Osteoblast (primary cell): ENCODE measurements around the gene SMC1A. TPM values are rescaled to one million over a fixed set of nuclear protein-coding genes. Genes with fewer than 3 reads are reported as not detected.

ENCODE experiments used
- DNase-seq: peaks from one replicate; pipeline ENCODE4 v3.0.0; 2011; ENCODE audit warnings: low spot score, mixed read lengths; ENCODE audit not compliant: insufficient read length; ENCODE audit errors: missing footprints
- H2AFZ ChIP-seq: 2 replicates; pipeline ENCODE4 v1.6.0; 2011; ENCODE audit warnings: mild to moderate bottlenecking, low read length
- H3K27ac ChIP-seq: 2 replicates; pipeline ENCODE4 v1.5.1; 2011; ENCODE audit warnings: mild to moderate bottlenecking, low read depth, low read length, moderate library complexity
- H3K27me3 ChIP-seq: 2 replicates; pipeline ENCODE4 v1.6.0; 2012; ENCODE audit warnings: mild to moderate bottlenecking, control low read depth, inconsistent platforms, low read length, moderate library complexity; ENCODE audit not compliant: insufficient read depth
- H3K36me3 ChIP-seq: 2 replicates; pipeline ENCODE4 v1.5.1; 2011; ENCODE audit warnings: mild to moderate bottlenecking, low read length, control low read depth, moderate library complexity; ENCODE audit not compliant: insufficient read depth
- H3K4me1 ChIP-seq: 2 replicates; pipeline ENCODE4 v1.5.1; 2011; ENCODE audit warnings: mild to moderate bottlenecking, low read length, control low read depth, moderate library complexity; ENCODE audit not compliant: insufficient read depth
- H3K4me2 ChIP-seq: 2 replicates; pipeline ENCODE4 v1.6.0; 2011; ENCODE audit warnings: mild to moderate bottlenecking, low read length; ENCODE audit not compliant: insufficient read depth
- H3K4me3 ChIP-seq: fragments of 200-600 bp; sonication (generic); 3 replicates; pipeline ENCODE4 v1.5.1; 2012; ENCODE audit warnings: mild to moderate bottlenecking, low read length, inconsistent platforms; ENCODE audit not compliant: insufficient read depth
- H3K79me2 ChIP-seq: 2 replicates; pipeline ENCODE4 v1.6.0; 2012; ENCODE audit warnings: mild to moderate bottlenecking, low read length, control low read depth, inconsistent platforms; ENCODE audit not compliant: insufficient read depth
- H3K9me3 ChIP-seq: 2 replicates; pipeline ENCODE4 v1.5.1; 2011; ENCODE audit warnings: low read depth, low read length, control low read depth
- H4K20me1 ChIP-seq: 2 replicates; pipeline ENCODE4 v1.6.0; 2012; ENCODE audit warnings: mild to moderate bottlenecking, low read length, control low read depth; ENCODE audit not compliant: insufficient read depth
- CTCF ChIP-seq: IDR thresholded peaks from 2 replicates; pipeline ENCODE4 v1.5.1; 2011; ENCODE audit warnings: mild to moderate bottlenecking, low read depth, low read length, moderate library complexity; ENCODE audit errors: extremely low read depth
- total RNA-seq: library from RNA; depleted of rRNA; stranded (reverse); fragments of >200 nt; gene quantifications from 2 replicates; pipeline ENCODE4 v1.2.3, GENCODE V29; 2012

Gene SMC1A
- total RNA-seq, 1 donor: 14.8 TPM

GRCh38 chrX:53383376-53384076, 38.9 kb downstream of the SMC1A start:
- H3K79me2 ChIP-seq: no peaks in the 10 kb centered on the region
- H3K27ac ChIP-seq: no peak overlapping the region
- H3K4me1 ChIP-seq: no peaks in the 10 kb centered on the region
- no peaks in the 10 kb centered on the region for H3K27me3 ChIP-seq
- no peak overlapping the region for H2AFZ ChIP-seq
- TF ChIP-seq CTCF: no peak
- DNase-seq: no peak
- H3K9me3 ChIP-seq: no peaks in the 10 kb centered on the region
- peaks cover 38% of the 10 kb centered on the region for H3K36me3 ChIP-seq
- H3K4me2 ChIP-seq: no peak overlapping the region
- H4K20me1 ChIP-seq: no peaks in the 10 kb centered on the region
- H3K4me3 ChIP-seq: no peak overlapping the region

- Histone ChIP-seq H3K27me3 (no peaks in the 10 kb centered on the region), H3K9me3 (no peaks in the 10 kb centered on the region), H3K79me2 (no peaks in the 10 kb centered on the region), H3K36me3 (peaks cover 38% of the 10 kb centered on the region), H3K4me3 (no peak overlapping the region), H3K4me2 (no peak overlapping the region), H4K20me1 (no peaks in the 10 kb centered on the region), H3K4me1 (peaks cover under 1% of the 10 kb centered on the region), H2AFZ (no peak overlapping the region), H3K27ac (no peak overlapping the region)
- no peak for TF ChIP-seq CTCF
- DNase-seq: no peak
These were observed 42.7 kb downstream of the SMC1A start for GRCh38 chrX:53379747-53380146.

- DNase-seq: peak; percentile 41
- H3K79me2 ChIP-seq: no peaks in the 10 kb centered on the region
- H3K4me1 ChIP-seq: peaks cover 6% of the 10 kb centered on the region
- no peak for TF ChIP-seq CTCF
- no peaks in the 10 kb centered on the region for H3K27me3 ChIP-seq
- no peaks in the 10 kb centered on the region for H3K9me3 ChIP-seq
- no peak overlapping the region for H3K4me2 ChIP-seq
- no peak overlapping the region for H2AFZ ChIP-seq
- H3K4me3 ChIP-seq: no peak overlapping the region
- H3K27ac ChIP-seq: no peak overlapping the region
- H3K36me3 ChIP-seq: peaks cover 38% of the 10 kb centered on the region
- no peaks in the 10 kb centered on the region for H4K20me1 ChIP-seq
These were observed 43.3 kb downstream of the SMC1A start for GRCh38 chrX:53379008-53379710.

GRCh38 chrX:53377464-53377863, 45.0 kb downstream of the SMC1A start:
- Histone ChIP-seq H3K4me1 (peaks cover 8% of the 10 kb centered on the region), H3K27ac (no peak overlapping the region), H3K27me3 (no peaks in the 10 kb centered on the region), H3K79me2 (no peaks in the 10 kb centered on the region), H4K20me1 (no peaks in the 10 kb centered on the region), H3K4me2 (no peak overlapping the region), H3K4me3 (no peak overlapping the region), H3K36me3 (peaks cover 27% of the 10 kb centered on the region), H2AFZ (no peak overlapping the region), H3K9me3 (no peaks in the 10 kb centered on the region)
- TF ChIP-seq CTCF: no peak
- DNase-seq: no peak
